Measurements from ENCODE around the gene TMEM187. TPM values are rescaled to one million over a fixed set of nuclear protein-coding genes. Genes with fewer than 3 reads are reported as not detected.

Gene TMEM187
- total and polyA plus RNA-seq, 2 donors (not counting 3 experiments of a cell fraction or from before 2014, with no cell fraction given) = 2.6 to 15.7 TPM

DNA sequence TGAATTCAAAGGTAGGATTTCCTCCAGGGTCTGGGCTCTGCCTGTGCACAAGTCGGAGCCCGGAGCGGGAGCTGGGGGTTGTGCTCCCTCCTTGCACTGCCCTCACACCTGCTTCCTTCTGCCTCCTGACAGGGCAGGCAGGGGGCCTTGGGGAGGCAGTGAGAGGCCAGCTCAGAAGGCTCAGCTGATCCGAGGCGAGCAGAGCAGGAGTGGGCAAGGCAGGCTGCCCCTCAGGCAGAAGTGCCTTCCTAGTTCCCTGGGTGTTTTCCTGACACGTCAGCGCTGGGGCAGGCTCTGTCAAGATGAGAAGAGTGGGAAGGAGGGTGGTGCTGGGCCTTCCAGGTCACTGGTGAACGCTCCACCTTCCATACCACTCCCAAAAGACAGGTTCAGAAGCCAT is 52.7 kb downstream of the TMEM187 start:
- no TSS peak for BruUV-seq (replicated peaks)
- FAIRE-seq = no peak
- Histone ChIP-seq H3K4me1 (ENCODE audit: control insufficient read depth, extremely low read depth, insufficient read depth, low read length) (peaks cover 14% of the 10 kb centered on the region), H3K4me3 (replicated peaks in 1 of 3; ENCODE audit: insufficient read depth in 1 of 3, low read depth in 1 of 3, low read length in 3 of 3) (no peak overlapping the region), H3K9ac (replicated peaks; ENCODE audit: extremely low read depth, insufficient read depth, low read length) (no peak overlapping the region), H3K9me1 (replicated peaks; ENCODE audit: control insufficient read depth, extremely low read depth, insufficient read depth, low read length) (no peaks in the 10 kb centered on the region), H3K27ac (ENCODE audit: insufficient read depth, low read depth, low read length) (no peak overlapping the region), H3K79me2 (ENCODE audit: control insufficient read depth, insufficient read depth, low read length) (no peaks in the 10 kb centered on the region), H3K4me2 (ENCODE audit: insufficient read depth, low read length) (no peak overlapping the region), H3K27me3 (ENCODE audit: control insufficient read depth in 2 of 2, insufficient read depth in 2 of 2, low read length in 2 of 2) (no peaks in the 10 kb centered on the region), H4K20me1 (replicated peaks; ENCODE audit: control insufficient read depth, extremely low read depth, insufficient read depth, low read length) (no peaks in the 10 kb centered on the region), H3K9me3 (replicated peaks; ENCODE audit: control insufficient read depth, insufficient read depth, low read length) (no peaks in the 10 kb centered on the region), H2AFZ (ENCODE audit: low read depth, low read length) (no peak overlapping the region), H3K36me3 (ENCODE audit: control insufficient read depth in 2 of 2, extremely low read depth in 1 of 2, insufficient read depth in 2 of 2, low read length in 2 of 2) (peaks cover 0 to 9% of the 10 kb centered on the region in 2 experiments)
- CTCF ChIA-PET = interaction anchor here (4.0 kb wide), 1 partner anchor 12 kb away, joined by 16 read pairs; no protein-coding TSS in a partner anchor
- intact Hi-C loops (cut with micrococcal nuclease) = no loop called here
- dilution Hi-C loops (cut with MboI; ENCODE audit: extremely low pct_ligation_motif_present, low sequenced_read_pairs) = no loop called here
- DNase-seq (ENCODE audit: low read depth, low spot score) = no peak
- POLR2A ChIA-PET = no interaction called here
- TF ChIP-seq POLR2A (IDR thresholded peaks at IDR 0.05; ENCODE audit: low read depth, low read length) (no peak), POLR2AphosphoS5 (IDR thresholded peaks at IDR 0.05; ENCODE audit: insufficient read depth, low read depth, low read length) (no peak), JUN (IDR thresholded peaks at IDR 0.05; ENCODE audit: borderline replicate concordance, insufficient read depth, insufficient read length, low read depth) (no peak), EZH2 (IDR thresholded peaks at IDR 0.05; ENCODE audit: borderline replicate concordance, low read depth, low read length, severe bottlenecking) (no peak), MYC (IDR thresholded peaks at IDR 0.05; ENCODE audit: low read depth, low read length) (no peak), GATA2 (IDR thresholded peaks at IDR 0.05; ENCODE audit: insufficient read depth, insufficient read length, low read depth, low read length) (no peak), FOS (IDR thresholded peaks at IDR 0.05; ENCODE audit: borderline replicate concordance, insufficient read depth, low read length) (no peak)
- TF ChIP-seq, protein P1, sequence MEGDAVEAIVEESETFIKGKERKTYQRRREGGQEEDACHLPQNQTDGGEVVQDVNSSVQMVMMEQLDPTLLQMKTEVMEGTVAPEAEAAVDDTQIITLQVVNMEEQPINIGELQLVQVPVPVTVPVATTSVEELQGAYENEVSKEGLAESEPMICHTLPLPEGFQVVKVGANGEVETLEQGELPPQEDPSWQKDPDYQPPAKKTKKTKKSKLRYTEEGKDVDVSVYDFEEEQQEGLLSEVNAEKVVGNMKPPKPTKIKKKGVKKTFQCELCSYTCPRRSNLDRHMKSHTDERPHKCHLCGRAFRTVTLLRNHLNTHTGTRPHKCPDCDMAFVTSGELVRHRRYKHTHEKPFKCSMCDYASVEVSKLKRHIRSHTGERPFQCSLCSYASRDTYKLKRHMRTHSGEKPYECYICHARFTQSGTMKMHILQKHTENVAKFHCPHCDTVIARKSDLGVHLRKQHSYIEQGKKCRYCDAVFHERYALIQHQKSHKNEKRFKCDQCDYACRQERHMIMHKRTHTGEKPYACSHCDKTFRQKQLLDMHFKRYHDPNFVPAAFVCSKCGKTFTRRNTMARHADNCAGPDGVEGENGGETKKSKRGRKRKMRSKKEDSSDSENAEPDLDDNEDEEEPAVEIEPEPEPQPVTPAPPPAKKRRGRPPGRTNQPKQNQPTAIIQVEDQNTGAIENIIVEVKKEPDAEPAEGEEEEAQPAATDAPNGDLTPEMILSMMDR (IDR thresholded peaks at IDR 0.05; ENCODE audit: extremely low read depth in 1 of 2, insufficient read depth in 1 of 2, low read depth in 1 of 2, low read length in 2 of 2) = no peak
- TF ChIP-seq, protein P2, sequence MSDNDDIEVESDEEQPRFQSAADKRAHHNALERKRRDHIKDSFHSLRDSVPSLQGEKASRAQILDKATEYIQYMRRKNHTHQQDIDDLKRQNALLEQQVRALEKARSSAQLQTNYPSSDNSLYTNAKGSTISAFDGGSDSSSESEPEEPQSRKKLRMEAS (IDR thresholded peaks at IDR 0.05; ENCODE audit: insufficient read depth, insufficient read length) = no peak

Data from endothelial cell of umbilical vein (primary cell).